ENCODE data around the gene LGR6. TPM values are rescaled to one million over a fixed set of nuclear protein-coding genes. Genes with fewer than 3 reads are reported as not detected.
A peak's percentile ranks its signal among the peaks of the same experiment; 100 is the strongest.

LGR6 gene
- total RNA-seq, 2 donors from 2014 or later: 76.6 to 99.0 TPM

GRCh38 chr1:202160377-202160940 is 33.1 kb upstream of the LGR6 start, which contains the start of gene PTPN7:
Gene PTPN7, minus strand, starts transcription at chr1:202160602. Its CDS starts 1,200 bp downstream, at chr1:202159402.
- Histone ChIP-seq H3K36me3 (no peaks in the 10 kb centered on the region), H3K4me1 (ENCODE audit: control insufficient read depth in 1 of 2, low read depth in 2 of 2) (no peaks in the 10 kb centered on the region), H3K27me3 (replicated peaks; ENCODE audit: insufficient read depth) (no peaks in the 10 kb centered on the region), H3K4me3 (peak within 1 kb of the TSS; percentile 50), H3K9me3 (no peaks in the 10 kb centered on the region), H3K27ac (no peak within 1 kb of the TSS)
- no peak for TF ChIP-seq CTCF (IDR thresholded peaks at IDR 0.05)
- DNase-seq (ENCODE audit: low spot score) (no peak), ATAC-seq (ENCODE audit: insufficient number of reproducible peaks, low FRiP score, low read depth) (no peak)

DNA sequence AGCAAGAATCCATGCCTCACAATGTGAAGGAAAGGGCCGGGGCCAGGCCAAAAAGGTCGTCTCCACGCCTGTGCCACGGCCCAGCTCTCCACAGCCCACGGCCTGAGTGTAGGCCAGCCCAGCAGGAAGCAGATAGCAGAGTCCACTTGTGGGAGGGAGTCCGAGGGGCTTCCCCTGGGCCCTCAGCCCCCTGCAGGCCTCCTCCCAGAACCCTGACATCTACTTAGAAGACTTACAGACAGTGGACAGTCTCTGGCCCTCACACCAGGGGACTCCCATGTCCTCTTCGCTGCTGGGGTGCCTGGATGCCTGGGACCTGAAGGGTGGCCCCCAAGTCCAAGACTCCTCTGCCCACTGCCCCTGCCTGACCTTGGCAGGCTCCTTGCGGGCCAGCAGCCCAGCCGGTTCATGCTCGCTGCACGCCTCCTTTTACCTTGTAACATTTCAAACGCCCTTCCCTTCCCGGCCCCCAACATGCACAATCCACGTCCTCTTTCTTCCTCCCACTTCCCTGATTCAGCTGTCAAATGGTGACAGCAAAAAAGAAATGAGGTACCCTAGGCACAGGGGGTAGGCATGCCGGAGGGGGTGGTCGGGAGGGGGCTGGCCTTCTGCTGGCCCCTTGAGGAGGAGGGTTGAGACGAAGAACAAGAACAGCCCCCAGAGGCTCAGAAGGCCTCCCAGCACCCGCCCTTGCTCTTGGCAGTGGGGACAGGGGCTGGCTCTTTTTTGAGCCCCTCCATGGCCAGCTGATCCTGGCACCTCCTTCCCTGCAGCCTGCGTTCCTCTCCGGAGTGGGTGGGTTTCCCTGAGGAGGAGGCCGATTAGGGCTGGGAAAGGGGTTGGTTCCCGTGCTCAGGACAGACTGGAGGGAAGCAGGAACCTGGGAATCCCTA is 32.2 kb upstream of the LGR6 start:
- H3K4me3 ChIP-seq: no peak overlapping the region
- no peaks in the 10 kb centered on the region for H3K9me3 ChIP-seq
- no peak for DNase-seq (ENCODE audit: low spot score)
- no peaks in the 10 kb centered on the region for H3K36me3 ChIP-seq
- TF ChIP-seq CTCF (IDR thresholded peaks at IDR 0.05): no peak
- H3K27me3 ChIP-seq (replicated peaks; ENCODE audit: insufficient read depth): no peaks in the 10 kb centered on the region
- H3K4me1 ChIP-seq (ENCODE audit: control insufficient read depth in 1 of 2, low read depth in 2 of 2): no peaks in the 10 kb centered on the region
- no peak for ATAC-seq (ENCODE audit: insufficient number of reproducible peaks, low FRiP score, low read depth)
- no peak overlapping the region for H3K27ac ChIP-seq

GRCh38 chr1:202162047-202162417 is 31.6 kb upstream of the LGR6 start:
- H3K9me3 ChIP-seq: no peaks in the 10 kb centered on the region
- no peaks in the 10 kb centered on the region for H3K4me1 ChIP-seq (ENCODE audit: control insufficient read depth in 1 of 2, low read depth in 2 of 2)
- no peaks in the 10 kb centered on the region for H3K27me3 ChIP-seq (replicated peaks; ENCODE audit: insufficient read depth)
- DNase-seq (ENCODE audit: low spot score): no peak
- no peak for TF ChIP-seq CTCF (IDR thresholded peaks at IDR 0.05)
- H3K4me3 ChIP-seq: no peak overlapping the region
- no peaks in the 10 kb centered on the region for H3K36me3 ChIP-seq
- no peak for ATAC-seq (ENCODE audit: insufficient number of reproducible peaks, low FRiP score, low read depth)
- H3K27ac ChIP-seq: no peak overlapping the region

DNA sequence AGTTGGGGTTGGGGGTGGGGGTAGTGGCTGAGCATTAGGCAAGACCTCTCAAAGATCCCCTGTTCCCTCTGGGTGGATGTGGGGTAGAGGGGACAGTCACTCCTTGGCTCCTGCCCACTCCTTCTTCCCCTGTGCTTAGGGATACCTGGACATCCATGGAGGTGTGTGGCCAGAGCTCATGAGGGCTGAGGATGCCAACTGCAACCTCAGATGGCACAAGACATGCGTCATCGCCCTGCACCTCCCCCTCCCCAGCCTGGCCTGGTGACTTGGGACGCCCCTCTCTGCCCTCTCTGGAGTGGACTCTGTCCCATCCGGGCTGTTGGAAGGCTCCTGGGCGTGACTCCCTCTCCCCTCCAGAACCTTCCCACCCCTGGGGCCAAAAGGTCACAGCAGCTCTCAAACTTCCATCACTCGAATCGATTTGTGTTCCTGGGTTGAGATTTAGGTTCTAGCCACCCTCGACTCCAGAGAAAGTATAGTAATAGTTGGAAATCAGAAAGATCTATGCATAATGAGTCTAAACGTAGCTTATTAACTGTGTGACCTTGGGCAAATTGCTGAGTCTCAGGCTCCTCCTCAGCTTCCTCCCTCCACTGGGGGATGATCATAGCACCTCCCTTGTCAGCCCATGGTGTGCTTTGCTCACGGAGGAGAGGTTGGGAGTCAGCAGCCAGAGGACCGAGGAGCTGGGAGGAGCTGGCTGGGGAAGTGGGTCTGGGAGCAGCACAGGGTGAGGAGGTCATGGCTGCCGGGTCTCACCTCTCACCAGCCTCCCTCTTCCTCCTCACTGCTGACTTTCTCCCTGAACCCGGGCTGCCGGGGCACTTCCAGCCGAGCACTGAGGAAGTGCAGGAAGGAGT is 30.9 kb upstream of the LGR6 start:
- Histone ChIP-seq H3K27ac (no peak overlapping the region), H3K36me3 (no peaks in the 10 kb centered on the region), H3K4me3 (no peak overlapping the region), H3K9me3 (no peaks in the 10 kb centered on the region), H3K27me3 (replicated peaks; ENCODE audit: insufficient read depth) (no peaks in the 10 kb centered on the region), H3K4me1 (ENCODE audit: control insufficient read depth in 1 of 2, low read depth in 2 of 2) (no peaks in the 10 kb centered on the region)
- no peak for TF ChIP-seq CTCF (IDR thresholded peaks at IDR 0.05)
- ATAC-seq (ENCODE audit: insufficient number of reproducible peaks, low FRiP score, low read depth) (no peak), DNase-seq (ENCODE audit: low spot score) (no peak)

Measured in thoracic aorta (tissue), 2 donors.